Activated CD4-positive, alpha-beta T cell treated with anti-CD3 and anti-CD28 coated beads, Interleukin-2, amount 10 ng/mL, durations not matched to agents 7 days and 5 days (primary cell): Measurements from ENCODE around the gene PEAK1. TPM values are rescaled to one million over a fixed set of nuclear protein-coding genes. Genes with fewer than 3 reads are reported as not detected.

Experiments used
- CTCF ChIA-PET: fragments of 350-600 bp; sonication (Branson Sonifier 250); formaldehyde crosslinking; loops from one replicate; lab custom pipeline; 2021; ENCODE audit warnings: antibody characterized with exemption; lab: Charles Lee
- POLR2A ChIA-PET: fragments of 350-600 bp; sonication (Branson Sonifier 250); formaldehyde crosslinking; loops from one replicate; lab custom pipeline; 2021; ENCODE audit warnings: antibody characterized with exemption; lab: Charles Lee
- DNase-seq: peaks from one replicate; pipeline ENCODE4 v3.0.0-alpha.2; 2020
- H3K27ac Mint-ChIP-seq: one replicate; pipeline ENCODE4 v1.8.0; 2021; ENCODE audit warnings: mild to moderate bottlenecking, moderate library complexity, mixed read lengths
- H3K27me3 Mint-ChIP-seq: one replicate; pipeline ENCODE4 v1.8.0; 2021; ENCODE audit warnings: mixed read lengths
- H3K36me3 Mint-ChIP-seq: one replicate; pipeline ENCODE4 v1.8.0; 2021; ENCODE audit warnings: low read depth, mixed read lengths
- H3K4me1 Mint-ChIP-seq: one replicate; pipeline ENCODE4 v1.8.0; 2021; ENCODE audit warnings: mixed read lengths
- H3K4me3 Mint-ChIP-seq: one replicate; pipeline ENCODE4 v1.8.0; 2021; ENCODE audit warnings: mild to moderate bottlenecking, moderate library complexity, mixed read lengths
- H3K9me3 Mint-ChIP-seq: one replicate; pipeline ENCODE4 v1.8.0; 2021; ENCODE audit warnings: mixed read lengths
- total RNA-seq, 2 experiments: library from RNA; stranded (reverse); gene quantifications; one replicate each; pipeline ENCODE4 v1.2.3, GENCODE V29; 2021

The PEAK1 gene
- total RNA-seq, 2 experiments from 2014 or later, result 27.9 to 29.4 TPM

DNA sequence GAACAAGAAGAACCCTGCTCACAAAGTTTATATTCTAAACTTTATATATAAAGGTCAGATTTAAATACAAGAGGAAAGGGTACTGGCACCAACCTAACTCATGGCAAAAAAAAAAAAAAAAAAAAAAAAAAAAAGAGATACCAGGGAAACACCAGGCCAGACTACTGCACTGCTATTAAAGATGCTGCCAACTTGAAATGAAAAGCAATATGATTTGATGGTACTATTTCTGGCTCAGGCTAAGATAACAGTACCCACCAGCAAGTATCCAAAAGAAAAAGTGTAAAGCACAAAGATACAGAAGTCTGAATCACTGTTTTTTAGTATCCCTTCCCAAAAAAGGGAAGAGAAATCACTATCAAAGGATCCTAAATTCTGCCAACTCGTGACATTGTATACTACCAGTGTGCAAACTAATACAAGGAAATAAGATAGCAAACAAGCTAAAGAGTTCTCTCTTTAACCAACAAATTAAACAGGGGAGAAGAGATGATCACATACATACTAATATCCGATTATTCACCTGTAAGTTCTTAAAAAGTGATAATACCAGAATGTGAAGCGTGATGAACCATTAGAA, 28.4 kb downstream of the PEAK1 start:
- no peak overlapping the region for H3K27ac Mint-ChIP-seq
- no peak overlapping the region for H3K4me3 Mint-ChIP-seq
- H3K9me3 Mint-ChIP-seq, result peaks cover 20% of the 10 kb centered on the region
- no peak for DNase-seq
- peaks cover 8% of the 10 kb centered on the region for H3K36me3 Mint-ChIP-seq
- no peaks in the 10 kb centered on the region for H3K4me1 Mint-ChIP-seq
- H3K27me3 Mint-ChIP-seq, result peaks cover 2% of the 10 kb centered on the region
- ChIA-PET CTCF (interaction anchor here (1.7 kb wide), 1 partner anchor 28 kb away, joined by 4 read pairs; no protein-coding TSS in a partner anchor), POLR2A (no interaction called here)

DNA sequence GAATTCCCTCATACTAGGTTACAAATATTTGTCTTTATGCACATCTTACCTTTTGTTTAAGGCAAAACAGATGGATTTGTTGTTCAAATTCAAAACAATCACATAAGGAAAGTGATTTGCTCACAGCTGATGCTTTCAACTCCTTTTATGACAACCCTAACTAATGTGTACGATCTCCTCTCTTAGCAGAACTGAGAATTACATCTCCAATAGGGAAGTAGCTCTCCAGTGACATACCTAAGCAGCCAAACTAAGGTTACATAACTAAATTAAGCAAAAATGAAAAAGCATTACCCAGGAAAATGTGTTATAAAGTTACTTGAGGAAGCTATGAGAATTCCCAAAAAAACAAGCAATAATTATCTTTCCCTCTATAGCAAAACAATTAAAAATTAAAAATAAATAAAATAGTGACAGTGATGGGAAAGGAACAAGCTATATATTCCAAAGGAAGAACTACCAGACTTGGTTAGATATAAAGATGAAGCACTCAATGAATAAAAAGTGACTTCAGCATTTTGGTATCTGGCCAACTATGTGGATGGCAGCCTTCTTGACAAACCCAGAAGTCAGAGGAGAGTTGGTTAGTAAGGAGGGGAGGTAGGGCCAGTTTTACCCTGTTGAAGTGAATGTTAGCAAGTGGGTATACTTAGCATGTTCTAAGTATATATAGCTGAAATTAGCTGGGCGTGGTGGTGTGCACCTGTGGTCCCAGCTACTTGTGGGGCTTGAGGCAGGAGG, 32.4 kb downstream of the PEAK1 start:
- CTCF ChIA-PET, result no interaction called here

GRCh38 chr15:77386626-77387025, 33.3 kb downstream of the PEAK1 start:
- ChIA-PET CTCF (no interaction called here), POLR2A (no interaction called here)

More for the DNA sequence above, 32.4 kb downstream of the PEAK1 start:
- POLR2A ChIA-PET, result no interaction called here
- DNase-seq, result no peak
- Mint-ChIP-seq H3K27ac (no peak overlapping the region), H3K36me3 (no peaks in the 10 kb centered on the region), H3K4me3 (no peak overlapping the region), H3K4me1 (peaks cover 9% of the 10 kb centered on the region), H3K27me3 (no peaks in the 10 kb centered on the region), H3K9me3 (no peaks in the 10 kb centered on the region)

GRCh38 chr15:77384589-77385359, 35.1 kb downstream of the PEAK1 start:
- DNase-seq, result no peak
- peaks cover 9% of the 10 kb centered on the region for H3K4me1 Mint-ChIP-seq
- ChIA-PET POLR2A (no interaction called here), CTCF (no interaction called here)
- H3K27ac Mint-ChIP-seq, result no peak overlapping the region
- H3K36me3 Mint-ChIP-seq, result no peaks in the 10 kb centered on the region
- H3K4me3 Mint-ChIP-seq, result no peak overlapping the region
- H3K27me3 Mint-ChIP-seq, result no peaks in the 10 kb centered on the region
- H3K9me3 Mint-ChIP-seq, result no peaks in the 10 kb centered on the region

More at GRCh38 chr15:77386626-77387025, 33.3 kb downstream of the PEAK1 start:
- Mint-ChIP-seq H3K9me3 (no peaks in the 10 kb centered on the region), H3K36me3 (no peaks in the 10 kb centered on the region), H3K27ac (no peak overlapping the region), H3K4me1 (peaks cover 9% of the 10 kb centered on the region), H3K27me3 (no peaks in the 10 kb centered on the region), H3K4me3 (no peak overlapping the region)
- no peak for DNase-seq

- no peaks in the 10 kb centered on the region for H3K36me3 Mint-ChIP-seq
- H3K4me3 Mint-ChIP-seq, result no peak overlapping the region
- no peaks in the 10 kb centered on the region for H3K27me3 Mint-ChIP-seq
- no peak for DNase-seq
- ChIA-PET POLR2A (no interaction called here), CTCF (no interaction called here)
- no peak overlapping the region for H3K27ac Mint-ChIP-seq
- peaks cover 9% of the 10 kb centered on the region for H3K4me1 Mint-ChIP-seq
- H3K9me3 Mint-ChIP-seq, result no peaks in the 10 kb centered on the region
Observed at GRCh38 chr15:77384086-77384485, 35.8 kb downstream of the PEAK1 start.

DNA sequence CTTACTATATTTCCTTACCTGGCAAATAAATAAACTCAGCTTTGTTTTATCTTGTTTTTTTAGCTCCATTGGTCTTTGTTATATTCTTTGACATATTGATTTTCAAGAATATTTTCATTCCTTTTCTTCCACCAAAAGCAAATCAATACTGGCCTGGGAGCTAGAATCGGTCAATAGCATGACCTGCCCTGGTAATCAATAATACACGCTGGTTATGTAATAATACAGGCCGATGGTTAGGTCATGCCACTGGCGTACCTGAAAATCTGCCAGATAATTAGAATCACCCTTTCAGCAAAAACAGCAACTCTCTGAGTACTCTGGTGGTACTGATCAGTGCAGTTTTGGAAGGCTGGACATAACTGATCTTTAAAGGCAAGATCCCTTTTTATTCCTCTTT, 39.9 kb downstream of the PEAK1 start:
- ChIA-PET CTCF (interaction anchor here (1.3 kb wide), 1 partner anchor 26 kb away, joined by 3 read pairs; no protein-coding TSS in a partner anchor), POLR2A (no interaction called here)
- no peak for DNase-seq
- peaks cover 15% of the 10 kb centered on the region for H3K4me1 Mint-ChIP-seq
- no peaks in the 10 kb centered on the region for H3K9me3 Mint-ChIP-seq
- H3K27me3 Mint-ChIP-seq, result no peaks in the 10 kb centered on the region
- H3K36me3 Mint-ChIP-seq, result no peaks in the 10 kb centered on the region
- H3K27ac Mint-ChIP-seq, result no peak overlapping the region
- no peak overlapping the region for H3K4me3 Mint-ChIP-seq

GRCh38 chr15:77376770-77377169, 43.1 kb downstream of the PEAK1 start:
- CTCF ChIA-PET, result no interaction called here
- no peak for DNase-seq
- H3K4me3 Mint-ChIP-seq, result no peak overlapping the region

DNA sequence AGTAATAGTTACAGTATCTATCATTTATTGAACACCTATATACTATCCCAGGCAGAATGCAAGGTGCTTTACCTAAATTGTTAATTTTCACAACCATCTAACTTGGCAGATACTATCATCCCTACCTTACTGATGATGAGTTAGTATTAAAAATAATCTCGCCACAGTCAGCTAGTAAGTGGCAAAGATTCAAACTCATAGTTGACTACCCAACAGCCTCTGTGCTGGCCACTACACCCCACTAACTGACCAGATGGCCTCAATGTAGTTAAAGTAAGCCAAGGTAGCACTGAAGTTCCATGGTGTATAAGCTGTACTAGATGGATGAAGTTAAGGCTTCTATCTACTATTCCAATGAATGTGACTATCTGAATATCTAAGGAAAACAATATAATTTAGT, 44.8 kb downstream of the PEAK1 start:
- no peak for DNase-seq
- Mint-ChIP-seq H3K36me3 (no peaks in the 10 kb centered on the region), H3K27ac (no peak overlapping the region), H3K4me1 (peaks cover 5% of the 10 kb centered on the region), H3K9me3 (no peaks in the 10 kb centered on the region), H3K27me3 (no peaks in the 10 kb centered on the region), H3K4me3 (no peak overlapping the region)
- CTCF ChIA-PET, result interaction anchor here (0.6 kb wide), 1 partner anchor 23 kb away, joined by 4 read pairs; no protein-coding TSS in a partner anchor
- POLR2A ChIA-PET, result no interaction called here

More at GRCh38 chr15:77376770-77377169, 43.1 kb downstream of the PEAK1 start:
- no peaks in the 10 kb centered on the region for H3K9me3 Mint-ChIP-seq
- H3K36me3 Mint-ChIP-seq, result no peaks in the 10 kb centered on the region
- no peaks in the 10 kb centered on the region for H3K27me3 Mint-ChIP-seq
- H3K4me1 Mint-ChIP-seq, result peaks cover 5% of the 10 kb centered on the region
- no peak overlapping the region for H3K27ac Mint-ChIP-seq
- POLR2A ChIA-PET, result no interaction called here

DNA sequence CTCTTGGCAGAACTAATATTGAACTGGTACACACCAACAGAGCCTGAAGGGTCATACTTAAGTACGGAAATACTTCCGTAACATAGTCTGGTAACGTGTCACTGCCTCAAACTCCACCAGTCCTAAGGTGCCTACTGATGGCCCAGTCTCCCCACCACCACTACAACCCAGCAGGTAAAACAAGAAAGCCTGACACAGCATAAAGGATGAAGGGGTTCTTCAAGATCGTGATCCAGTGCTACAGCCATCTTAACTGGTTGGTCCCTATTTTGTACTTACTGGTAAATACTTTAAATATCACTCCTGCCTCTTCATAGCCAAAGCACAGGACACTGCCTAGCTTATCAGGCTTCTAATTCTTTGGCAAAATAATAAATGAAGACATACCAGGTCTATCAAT, 46.5 kb downstream of the PEAK1 start:
- DNase-seq, result no peak
- peaks cover 5% of the 10 kb centered on the region for H3K4me1 Mint-ChIP-seq
- H3K9me3 Mint-ChIP-seq, result no peaks in the 10 kb centered on the region
- no peak overlapping the region for H3K4me3 Mint-ChIP-seq
- POLR2A ChIA-PET, result no interaction called here
- no peaks in the 10 kb centered on the region for H3K27me3 Mint-ChIP-seq
- H3K27ac Mint-ChIP-seq, result no peak overlapping the region
- no peaks in the 10 kb centered on the region for H3K36me3 Mint-ChIP-seq
- CTCF ChIA-PET, result no interaction called here

DNA sequence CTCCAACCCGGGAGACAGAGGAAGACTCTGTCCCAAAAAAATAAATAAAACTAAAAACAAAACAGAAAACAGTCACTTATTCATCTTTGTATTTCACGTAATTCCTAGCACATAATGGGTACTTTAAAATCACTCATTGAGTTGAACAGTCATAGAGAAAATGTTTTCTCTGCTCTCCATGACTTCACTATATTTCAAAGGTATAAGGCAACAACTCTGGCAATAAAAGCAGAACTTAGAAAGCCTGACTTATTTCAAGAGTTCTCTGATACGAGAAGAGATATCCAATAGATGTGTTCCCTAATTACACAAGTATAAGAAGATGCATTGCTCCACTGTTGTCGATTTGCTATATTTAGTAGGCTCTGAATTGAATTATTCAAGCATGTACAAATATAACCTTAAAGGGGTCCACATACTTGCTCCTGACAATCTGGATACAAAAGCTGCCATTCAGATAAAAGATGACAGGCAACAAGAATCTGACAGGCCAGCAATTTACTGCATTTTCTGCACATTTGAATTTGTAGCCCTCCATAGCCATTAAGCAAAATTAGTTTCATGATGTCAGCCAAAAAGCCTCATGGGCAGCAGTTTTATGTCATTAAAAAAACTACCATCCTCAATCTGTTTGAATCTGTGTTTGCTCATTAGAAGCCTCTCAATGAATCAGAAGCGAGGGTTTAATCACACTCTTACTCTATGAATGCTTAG, 47.9 kb downstream of the PEAK1 start:
- no peak overlapping the region for H3K4me3 Mint-ChIP-seq
- ChIA-PET POLR2A (no interaction called here), CTCF (no interaction called here)
- H3K27ac Mint-ChIP-seq, result no peak overlapping the region
- peaks cover 5% of the 10 kb centered on the region for H3K4me1 Mint-ChIP-seq
- no peaks in the 10 kb centered on the region for H3K9me3 Mint-ChIP-seq
- no peaks in the 10 kb centered on the region for H3K27me3 Mint-ChIP-seq
- no peak for DNase-seq
- no peaks in the 10 kb centered on the region for H3K36me3 Mint-ChIP-seq

DNA sequence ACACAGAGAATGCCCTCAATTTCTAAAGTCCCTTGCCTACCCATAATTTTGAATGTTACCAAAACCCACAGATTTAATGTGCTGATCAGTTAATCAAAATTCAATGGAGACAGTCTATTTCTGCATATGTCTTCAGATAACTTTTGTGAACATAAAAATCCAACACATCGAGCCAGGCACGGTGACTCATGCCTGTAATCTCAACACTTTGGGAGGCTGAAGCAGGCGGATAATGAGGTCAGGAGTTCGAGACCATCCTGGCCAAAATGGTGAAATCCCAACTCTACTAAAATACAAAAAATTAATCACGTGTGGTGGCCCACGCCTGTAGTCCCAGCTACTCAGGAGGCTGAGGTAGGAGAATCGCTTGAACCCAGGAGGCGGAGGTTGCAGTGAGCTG, 49.3 kb downstream of the PEAK1 start:
- H3K27me3 Mint-ChIP-seq, result no peaks in the 10 kb centered on the region
- no peaks in the 10 kb centered on the region for H3K4me1 Mint-ChIP-seq
- no peak for DNase-seq
- CTCF ChIA-PET, result no interaction called here
- H3K27ac Mint-ChIP-seq, result no peak overlapping the region
- H3K9me3 Mint-ChIP-seq, result no peaks in the 10 kb centered on the region
- H3K4me3 Mint-ChIP-seq, result no peak overlapping the region
- H3K36me3 Mint-ChIP-seq, result no peaks in the 10 kb centered on the region
- POLR2A ChIA-PET, result no interaction called here

GRCh38 chr15:77369168-77369567, 50.7 kb downstream of the PEAK1 start:
- DNase-seq, result no peak
- Mint-ChIP-seq H3K4me3 (no peak overlapping the region), H3K4me1 (no peaks in the 10 kb centered on the region), H3K36me3 (no peaks in the 10 kb centered on the region), H3K9me3 (no peaks in the 10 kb centered on the region), H3K27me3 (no peaks in the 10 kb centered on the region), H3K27ac (no peak overlapping the region)
- ChIA-PET POLR2A (no interaction called here), CTCF (no interaction called here)
